NB4 (cell line): ENCODE measurements around the gene MANSC4.

Experiments used
- DNase-seq: peaks from one replicate; pipeline ENCODE4 v3.0.0; 2010; ENCODE audit warnings: low read depth
- H3K4me3 ChIP-seq: one replicate; pipeline ENCODE4 v1.5.1; 2011; ENCODE audit warnings: mild to moderate bottlenecking, low read depth, low read length, moderate library complexity
- CTCF ChIP-seq: IDR thresholded peaks from one replicate; pipeline ENCODE4 v1.5.1; 2012; ENCODE audit warnings: low read depth, low read length
- MAX ChIP-seq: IDR thresholded peaks from 2 replicates; pipeline ENCODE4 v1.6.1; 2011; ENCODE audit warnings: low read depth, low read length
- MYC ChIP-seq: IDR thresholded peaks from 2 replicates; pipeline ENCODE4 v1.6.1; 2011; ENCODE audit warnings: low read depth, low read length
- POLR2A ChIP-seq: IDR thresholded peaks from 2 replicates; pipeline ENCODE4 v1.6.1; 2011; ENCODE audit warnings: mild to moderate bottlenecking; ENCODE audit not compliant: insufficient read length; ENCODE audit errors: extremely low read depth

Gene MANSC4

GRCh38 chr12:27797301-27798025 lies 17.4 kb upstream of the MANSC4 start:
- no peak overlapping the region for H3K4me3 ChIP-seq
- no peak for DNase-seq
- TF ChIP-seq MAX (no peak), CTCF (no peak), MYC (no peak), POLR2A (no peak)

- H3K4me3 ChIP-seq, result no peak overlapping the region
- no peak for TF ChIP-seq MAX
- TF ChIP-seq CTCF, result no peak
- no peak for TF ChIP-seq POLR2A
- TF ChIP-seq MYC, result no peak
Measured at GRCh38 chr12:27796128-27796527, 16.1 kb upstream of the MANSC4 start.

GRCh38 chr12:27794818-27795584 lies 15.0 kb upstream of the MANSC4 start:
- no peak overlapping the region for H3K4me3 ChIP-seq
- no peak for DNase-seq
- TF ChIP-seq MYC (no peak), MAX (no peak), POLR2A (no peak), CTCF (no peak)

More at GRCh38 chr12:27796128-27796527, 16.1 kb upstream of the MANSC4 start:
- no peak for DNase-seq

GRCh38 chr12:27790179-27790578 lies 10.1 kb upstream of the MANSC4 start:
- TF ChIP-seq POLR2A, result no peak
- TF ChIP-seq MAX, result no peak
- TF ChIP-seq CTCF, result no peak
- no peak for TF ChIP-seq MYC
- H3K4me3 ChIP-seq, result no peak overlapping the region
- no peak for DNase-seq

- H3K4me3 ChIP-seq, result no peak overlapping the region
- TF ChIP-seq MAX (no peak), POLR2A (no peak), CTCF (no peak)
- no peak for DNase-seq
Measured at GRCh38 chr12:27787559-27787958, 7.5 kb upstream of the MANSC4 start.
